ENCODE data around the gene TENM3.

Gene TENM3

GRCh38 chr4:182261651-182262223 is 18.5 kb downstream of the TENM3 start:
- no peak for DNase-seq (ENCODE audit: low read depth)
- TF ChIP-seq CTCF (conservative IDR thresholded peaks at IDR 0.05; ENCODE audit: low read depth, low read length): no peak

GRCh38 chr4:182263562-182263961 is 20.4 kb downstream of the TENM3 start:
- DNase-seq (ENCODE audit: low read depth): no peak
- no peak overlapping the region for H3K4me3 ChIP-seq (ENCODE audit: low read depth, low read length)
- no peak for TF ChIP-seq CTCF (conservative IDR thresholded peaks at IDR 0.05; ENCODE audit: low read depth, low read length)

More at GRCh38 chr4:182261651-182262223, 18.5 kb downstream of the TENM3 start:
- H3K4me3 ChIP-seq (ENCODE audit: low read depth, low read length): no peak overlapping the region

GRCh38 chr4:182264139-182264752 is 21.0 kb downstream of the TENM3 start:
- H3K4me3 ChIP-seq (ENCODE audit: low read depth, low read length): no peak overlapping the region
- no peak for DNase-seq (ENCODE audit: low read depth)
- no peak for TF ChIP-seq CTCF (conservative IDR thresholded peaks at IDR 0.05; ENCODE audit: low read depth, low read length)

- no peak overlapping the region for H3K4me3 ChIP-seq (ENCODE audit: low read depth, low read length)
- TF ChIP-seq CTCF (conservative IDR thresholded peaks at IDR 0.05; ENCODE audit: low read depth, low read length): peak; percentile 33
- DNase-seq (ENCODE audit: low read depth): no peak
Measured at GRCh38 chr4:182265881-182266280, 22.7 kb downstream of the TENM3 start.

- DNase-seq (ENCODE audit: low read depth): no peak
- no peak for TF ChIP-seq CTCF (conservative IDR thresholded peaks at IDR 0.05; ENCODE audit: low read depth, low read length)
Measured at GRCh38 chr4:182267048-182267447, 23.8 kb downstream of the TENM3 start.

GRCh38 chr4:182268966-182269365 is 25.8 kb downstream of the TENM3 start:
- no peak for DNase-seq (ENCODE audit: low read depth)
- no peak overlapping the region for H3K4me3 ChIP-seq (ENCODE audit: low read depth, low read length)
- TF ChIP-seq CTCF (conservative IDR thresholded peaks at IDR 0.05; ENCODE audit: low read depth, low read length): no peak

More at GRCh38 chr4:182267048-182267447, 23.8 kb downstream of the TENM3 start:
- no peak overlapping the region for H3K4me3 ChIP-seq (ENCODE audit: low read depth, low read length)

GRCh38 chr4:182271731-182272130 is 28.5 kb downstream of the TENM3 start:
- no peak for DNase-seq (ENCODE audit: low read depth)
- H3K4me3 ChIP-seq (ENCODE audit: low read depth, low read length): no peak overlapping the region
- no peak for TF ChIP-seq CTCF (conservative IDR thresholded peaks at IDR 0.05; ENCODE audit: low read depth, low read length)

Measured in choroid plexus epithelial cell (primary cell).